Tibial artery (tissue), 4 donors: ENCODE measurements around the gene CREB5.
"Not testable (repeated sequence)": the region's sequence is repeated elsewhere in the genome, so short reads cannot be mapped to it uniquely, and the experiment has no call there.

Experiments used
- DNase-seq, 2 donors: peaks; one replicate each; pipeline ENCODE4 v3.0.0-alpha.2; 2019
- H3K27ac ChIP-seq, 2 donors: fragments of 200-600 bp; sonication (generic) in 1 of 2; 1 replicate in 1 of 2; 2 replicates in 1 of 2; pipeline ENCODE4 v1.5.1; 2018 to 2019; ENCODE audit warnings: mild to moderate bottlenecking in 1 of 2
- H3K27me3 ChIP-seq, 2 donors: fragments of 200-600 bp; sonication (generic) in 1 of 2; one replicate each; pipeline versions ENCODE4 v1.5.1 to v1.6.0; 2016 to 2019
- H3K36me3 ChIP-seq, 3 donors: fragments of 200-600 bp; sonication (generic) in 2 of 3; one replicate each; pipeline ENCODE4 v1.5.1; 2016 to 2019; ENCODE audit warnings: mild to moderate bottlenecking in 2 of 3
- H3K4me1 ChIP-seq, 4 donors: fragments of 200-600 bp; sonication (generic) in 2 of 4; 1 replicate in 3 of 4; 2 replicates in 1 of 4; pipeline ENCODE4 v1.5.1; 2016 to 2019
- H3K4me3 ChIP-seq, 2 donors: fragments of 200-600 bp; sonication (generic) in 1 of 2; 1 replicate in 1 of 2; 2 replicates in 1 of 2; pipeline ENCODE4 v1.5.1; 2018 to 2019; ENCODE audit warnings: mild to moderate bottlenecking in 2 of 2
- H3K9me3 ChIP-seq, 3 donors: fragments of 200-600 bp; sonication (generic) in 1 of 3; one replicate each; pipeline ENCODE4 v1.5.1; 2016 to 2019
- intact Hi-C: fragments of 100-400 bp; cut with DNase I; formaldehyde crosslinking; loops from one replicate; pipeline ENCODE4 v1.15.0; 2023; ENCODE audit warnings: low total_unique reads
- TF ChIP-seq, protein P1 (sequence below), 2 experiments: fragments of 200-600 bp in 1 of 2; fragments of 450-650 bp in 1 of 2; IDR thresholded peaks; one replicate each; pipeline ENCODE4 v1.5.1; 2017 to 2019; ENCODE audit warnings: antibody characterized with exemption in 2 of 2, mild to moderate bottlenecking in 1 of 2, moderate library complexity in 1 of 2

Gene CREB5

DNA sequence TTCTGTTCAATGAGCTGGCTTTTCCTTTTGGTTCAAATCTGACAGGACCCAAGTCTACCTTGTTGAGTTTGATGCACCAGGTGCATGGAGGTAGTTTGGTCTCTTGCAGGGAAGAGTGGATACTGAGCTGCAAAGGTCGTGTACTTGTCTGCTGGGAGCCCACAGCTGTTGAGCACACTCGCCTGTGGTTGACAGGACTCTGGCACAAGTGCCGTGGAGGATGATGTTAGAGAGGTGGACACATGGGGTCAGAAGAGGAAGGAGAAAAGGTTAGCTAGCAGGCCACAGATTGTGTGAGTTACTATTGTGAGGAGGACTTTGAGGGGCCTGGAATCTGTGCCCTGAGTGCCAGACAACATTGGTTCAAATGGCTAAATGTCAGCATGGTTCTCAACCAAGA is 197.3 kb downstream of the CREB5 start:
- Histone ChIP-seq H3K9me3 (no peaks in the 10 kb centered on the region), H3K4me1 (no peaks in the 10 kb centered on the region), H3K27ac (no peak overlapping the region), H3K4me3 (no peak overlapping the region), H3K36me3 (no peaks in the 10 kb centered on the region), H3K27me3 (no peaks in the 10 kb centered on the region)
- intact Hi-C loops = loop anchor here (10.0 kb wide), 1 partner anchor 245 kb away; no protein-coding TSS in a partner anchor
- DNase-seq = no peak
- TF ChIP-seq, protein P1, sequence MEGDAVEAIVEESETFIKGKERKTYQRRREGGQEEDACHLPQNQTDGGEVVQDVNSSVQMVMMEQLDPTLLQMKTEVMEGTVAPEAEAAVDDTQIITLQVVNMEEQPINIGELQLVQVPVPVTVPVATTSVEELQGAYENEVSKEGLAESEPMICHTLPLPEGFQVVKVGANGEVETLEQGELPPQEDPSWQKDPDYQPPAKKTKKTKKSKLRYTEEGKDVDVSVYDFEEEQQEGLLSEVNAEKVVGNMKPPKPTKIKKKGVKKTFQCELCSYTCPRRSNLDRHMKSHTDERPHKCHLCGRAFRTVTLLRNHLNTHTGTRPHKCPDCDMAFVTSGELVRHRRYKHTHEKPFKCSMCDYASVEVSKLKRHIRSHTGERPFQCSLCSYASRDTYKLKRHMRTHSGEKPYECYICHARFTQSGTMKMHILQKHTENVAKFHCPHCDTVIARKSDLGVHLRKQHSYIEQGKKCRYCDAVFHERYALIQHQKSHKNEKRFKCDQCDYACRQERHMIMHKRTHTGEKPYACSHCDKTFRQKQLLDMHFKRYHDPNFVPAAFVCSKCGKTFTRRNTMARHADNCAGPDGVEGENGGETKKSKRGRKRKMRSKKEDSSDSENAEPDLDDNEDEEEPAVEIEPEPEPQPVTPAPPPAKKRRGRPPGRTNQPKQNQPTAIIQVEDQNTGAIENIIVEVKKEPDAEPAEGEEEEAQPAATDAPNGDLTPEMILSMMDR (IDR thresholded peaks at IDR 0.05) = no peak

DNA sequence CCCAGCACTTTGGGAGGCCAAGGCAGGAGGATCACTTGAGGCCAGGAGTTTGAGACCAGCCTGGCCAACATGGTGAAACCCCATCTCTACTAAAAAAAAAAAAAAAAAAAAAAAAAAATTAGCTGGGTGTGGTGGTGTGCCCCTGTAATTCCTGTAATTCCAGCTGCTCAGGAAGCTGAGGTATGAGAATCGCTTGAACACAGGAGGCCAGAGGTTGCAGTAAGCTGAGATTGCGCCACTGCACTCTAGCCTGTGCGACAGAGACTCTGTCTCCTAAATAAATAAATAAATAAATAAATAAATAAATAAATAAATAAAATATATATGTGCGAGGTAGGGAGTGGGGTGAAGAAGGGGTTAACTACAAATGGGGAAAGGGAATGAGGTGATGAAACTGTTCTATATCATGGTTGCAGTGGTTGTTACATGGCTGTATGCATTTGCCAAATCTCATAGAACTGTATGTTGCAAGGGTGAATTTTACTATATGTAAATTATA is 199.1 kb downstream of the CREB5 start:
- H3K36me3 ChIP-seq, H3K9me3 ChIP-seq, H3K27ac ChIP-seq, H3K4me1 ChIP-seq, H3K27me3 ChIP-seq, DNase-seq, H3K4me3 ChIP-seq: not testable (repeated sequence)
- intact Hi-C loops = loop anchor here (10.0 kb wide), 1 partner anchor 243 kb away; no protein-coding TSS in a partner anchor

DNA sequence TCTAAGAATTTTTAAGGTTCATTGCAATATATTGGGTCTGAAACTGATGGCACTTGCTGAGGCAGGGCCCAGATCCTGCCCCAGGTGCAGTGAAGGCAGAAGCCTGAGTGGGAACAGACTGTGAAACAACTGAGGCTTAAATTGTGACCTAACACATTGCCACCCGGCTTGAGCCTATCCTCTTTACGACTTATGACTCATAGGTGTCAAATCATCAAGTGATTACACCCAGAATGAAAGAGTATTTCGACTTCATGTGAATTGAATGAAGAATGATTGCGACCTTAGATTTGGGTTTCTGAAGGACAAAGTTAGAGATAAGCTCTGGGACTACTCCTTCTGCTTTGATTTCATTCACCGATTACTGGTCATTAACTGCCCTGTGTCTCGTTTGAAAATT is 200.9 kb downstream of the CREB5 start:
- Histone ChIP-seq H3K9me3 (no peaks in the 10 kb centered on the region), H3K27me3 (no peaks in the 10 kb centered on the region), H3K4me1 (peaks cover 0 to under 1% (median 0%) of the 10 kb centered on the region in 4 donors), H3K4me3 (no peak overlapping the region), H3K36me3 (no peaks in the 10 kb centered on the region), H3K27ac (no peak overlapping the region)
- no peak for DNase-seq
- TF ChIP-seq, protein P1 (IDR thresholded peaks at IDR 0.05) = no peak
- intact Hi-C loops = loop anchor here (10.0 kb wide), 1 partner anchor 242 kb away; no protein-coding TSS in a partner anchor

DNA sequence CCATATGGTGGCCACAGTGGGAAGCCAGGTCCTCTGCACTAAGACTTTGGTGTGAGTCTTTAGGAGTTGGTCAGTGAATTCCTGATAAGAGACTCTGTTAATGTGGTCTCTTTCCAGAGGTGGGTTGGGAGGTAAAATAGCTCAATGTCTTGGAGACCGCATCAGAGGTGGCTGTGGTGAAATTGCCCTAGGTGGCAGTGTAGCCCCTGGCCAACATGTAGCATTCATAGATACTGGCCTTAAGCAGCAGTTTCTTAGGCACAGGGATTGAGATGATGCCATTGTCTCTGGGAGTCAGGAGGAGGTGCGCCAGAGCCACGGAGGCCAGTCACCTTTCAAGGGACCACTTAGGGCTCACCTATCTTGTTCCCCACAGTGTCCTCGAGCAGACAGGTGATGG is 202.8 kb downstream of the CREB5 start:
- no peak for DNase-seq
- peaks cover 0 to 10% (median 0%) of the 10 kb centered on the region in 4 donors for H3K4me1 ChIP-seq
- TF ChIP-seq, protein P1 (IDR thresholded peaks at IDR 0.05) = peak in 1 of 2 experiments; percentile 20
- H3K27ac ChIP-seq = no peak overlapping the region
- intact Hi-C loops = loop anchor here (10.0 kb wide), 1 partner anchor 240 kb away; no protein-coding TSS in a partner anchor
- H3K36me3 ChIP-seq = no peaks in the 10 kb centered on the region
- H3K4me3 ChIP-seq = no peak overlapping the region
- H3K9me3 ChIP-seq = no peaks in the 10 kb centered on the region
- no peaks in the 10 kb centered on the region for H3K27me3 ChIP-seq

DNA sequence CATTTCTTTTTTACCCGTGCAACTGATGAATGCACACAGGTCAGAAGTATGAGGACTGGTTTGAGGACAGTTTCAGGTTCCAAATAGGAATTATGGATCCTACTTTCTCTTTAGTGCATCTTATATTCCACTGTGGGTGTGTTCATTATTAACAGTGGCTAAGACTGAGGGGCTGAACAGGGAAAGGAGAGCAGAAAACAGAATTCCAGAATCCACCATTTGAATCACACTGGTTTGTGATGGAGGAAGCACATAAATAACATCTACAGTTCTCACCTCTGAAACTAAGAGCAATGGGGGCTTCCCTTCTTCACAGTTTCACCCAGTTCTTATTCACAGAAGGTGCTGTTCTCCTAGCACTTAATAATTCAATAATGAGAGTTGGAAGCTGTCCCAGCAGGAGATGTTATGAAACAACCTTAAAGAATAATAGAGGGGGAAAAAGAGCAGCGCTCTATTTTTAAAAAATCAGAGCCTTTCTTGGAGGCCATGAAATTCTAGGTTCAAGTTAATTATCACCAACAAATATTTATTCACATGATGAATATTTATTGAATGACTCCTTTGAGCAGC is 205.1 kb downstream of the CREB5 start:
- no peaks in the 10 kb centered on the region for H3K9me3 ChIP-seq
- no peaks in the 10 kb centered on the region for H3K36me3 ChIP-seq
- H3K4me3 ChIP-seq = no peak overlapping the region
- H3K4me1 ChIP-seq = peaks cover 0 to 31% (median 2%) of the 10 kb centered on the region in 4 donors
- no peak for DNase-seq
- TF ChIP-seq, protein P1 (IDR thresholded peaks at IDR 0.05) = no peak
- intact Hi-C loops = loop anchor here (10.0 kb wide), 1 partner anchor 237 kb away; no protein-coding TSS in a partner anchor
- no peak overlapping the region for H3K27ac ChIP-seq
- no peaks in the 10 kb centered on the region for H3K27me3 ChIP-seq

DNA sequence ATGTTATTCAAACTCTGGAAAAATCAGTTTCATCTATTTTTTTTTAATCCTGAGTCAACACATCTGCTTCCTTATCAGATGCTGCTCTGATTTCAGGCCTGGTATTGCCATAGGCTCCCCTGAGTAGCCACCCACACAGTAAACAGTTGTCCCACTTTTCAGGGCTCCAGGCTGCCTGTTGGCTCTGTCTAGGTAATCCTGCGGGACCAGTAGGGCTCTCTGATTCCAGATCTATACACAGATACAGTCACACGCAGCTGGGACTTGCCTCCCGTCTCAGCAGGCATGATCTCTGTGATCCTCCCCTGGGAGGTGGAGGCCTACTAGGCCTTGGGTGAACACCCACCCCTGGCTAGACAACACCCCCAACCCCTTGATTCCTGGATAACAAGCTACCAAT is 206.1 kb downstream of the CREB5 start:
- TF ChIP-seq, protein P1 (IDR thresholded peaks at IDR 0.05) = no peak
- Histone ChIP-seq H3K27me3 (no peaks in the 10 kb centered on the region), H3K9me3 (no peaks in the 10 kb centered on the region), H3K4me3 (no peak overlapping the region), H3K4me1 (peaks cover 0 to 41% (median 2%) of the 10 kb centered on the region in 4 donors), H3K36me3 (no peaks in the 10 kb centered on the region), H3K27ac (peak overlapping the region in 1 of 2 donors; percentile 36)
- intact Hi-C loops = loop anchor here (10.0 kb wide), 1 partner anchor 236 kb away; no protein-coding TSS in a partner anchor
- no peak for DNase-seq
